ENCODE results near the gene NDUFAF7.

NDUFAF7 gene

DNA sequence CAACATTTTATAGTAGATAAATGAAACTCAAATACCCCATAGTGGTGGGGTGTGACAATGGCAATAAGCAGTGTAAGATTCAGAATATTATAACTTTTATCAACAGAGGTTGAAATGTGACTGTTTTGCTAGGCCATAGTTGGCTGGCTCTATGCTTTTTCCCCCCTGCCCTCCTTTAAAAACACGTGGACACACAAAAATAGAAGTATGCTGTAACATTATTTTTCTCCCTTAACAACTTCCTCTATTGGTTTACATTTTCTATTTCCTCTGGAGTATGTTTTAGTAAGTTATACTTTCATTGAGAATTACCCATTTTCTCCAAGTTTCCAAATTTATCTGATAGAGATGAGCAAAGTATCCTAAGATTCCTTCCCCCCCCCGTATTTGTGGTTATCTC, 31.1 kb downstream of the NDUFAF7 start:
- DNase-seq (ENCODE audit: insufficient read length) (no peak), FAIRE-seq (no peak)
- TF ChIP-seq POLR2AphosphoS5 (IDR thresholded peaks at IDR 0.05; ENCODE audit: low read depth, low read length) (no peak), TAF1 (IDR thresholded peaks at IDR 0.05; ENCODE audit: borderline replicate concordance, low read depth, low read length) (no peak), POLR2A (IDR thresholded peaks at IDR 0.05; ENCODE audit: low read depth, low read length) (no peak)

GRCh38 chr2:37263839-37264238, 32.4 kb downstream of the NDUFAF7 start:
- DNase-seq (ENCODE audit: insufficient read length): no peak
- TF ChIP-seq POLR2AphosphoS5 (IDR thresholded peaks at IDR 0.05; ENCODE audit: low read depth, low read length) (no peak), TAF1 (IDR thresholded peaks at IDR 0.05; ENCODE audit: borderline replicate concordance, low read depth, low read length) (no peak), POLR2A (IDR thresholded peaks at IDR 0.05; ENCODE audit: low read depth, low read length) (no peak)
- FAIRE-seq: no peak

GRCh38 chr2:37267685-37268084, 36.2 kb downstream of the NDUFAF7 start:
- FAIRE-seq (no peak), DNase-seq (ENCODE audit: insufficient read length) (no peak)
- TF ChIP-seq POLR2AphosphoS5 (IDR thresholded peaks at IDR 0.05; ENCODE audit: low read depth, low read length) (no peak), POLR2A (IDR thresholded peaks at IDR 0.05; ENCODE audit: low read depth, low read length) (no peak), TAF1 (IDR thresholded peaks at IDR 0.05; ENCODE audit: borderline replicate concordance, low read depth, low read length) (no peak)

GRCh38 chr2:37268111-37268510, 36.7 kb downstream of the NDUFAF7 start:
- DNase-seq (ENCODE audit: insufficient read length) (no peak), FAIRE-seq (no peak)
- TF ChIP-seq TAF1 (IDR thresholded peaks at IDR 0.05; ENCODE audit: borderline replicate concordance, low read depth, low read length): no peak
- TF ChIP-seq POLR2AphosphoS5 (IDR thresholded peaks at IDR 0.05; ENCODE audit: low read depth, low read length): no peak
- no peak for TF ChIP-seq POLR2A (IDR thresholded peaks at IDR 0.05; ENCODE audit: low read depth, low read length)

DNA sequence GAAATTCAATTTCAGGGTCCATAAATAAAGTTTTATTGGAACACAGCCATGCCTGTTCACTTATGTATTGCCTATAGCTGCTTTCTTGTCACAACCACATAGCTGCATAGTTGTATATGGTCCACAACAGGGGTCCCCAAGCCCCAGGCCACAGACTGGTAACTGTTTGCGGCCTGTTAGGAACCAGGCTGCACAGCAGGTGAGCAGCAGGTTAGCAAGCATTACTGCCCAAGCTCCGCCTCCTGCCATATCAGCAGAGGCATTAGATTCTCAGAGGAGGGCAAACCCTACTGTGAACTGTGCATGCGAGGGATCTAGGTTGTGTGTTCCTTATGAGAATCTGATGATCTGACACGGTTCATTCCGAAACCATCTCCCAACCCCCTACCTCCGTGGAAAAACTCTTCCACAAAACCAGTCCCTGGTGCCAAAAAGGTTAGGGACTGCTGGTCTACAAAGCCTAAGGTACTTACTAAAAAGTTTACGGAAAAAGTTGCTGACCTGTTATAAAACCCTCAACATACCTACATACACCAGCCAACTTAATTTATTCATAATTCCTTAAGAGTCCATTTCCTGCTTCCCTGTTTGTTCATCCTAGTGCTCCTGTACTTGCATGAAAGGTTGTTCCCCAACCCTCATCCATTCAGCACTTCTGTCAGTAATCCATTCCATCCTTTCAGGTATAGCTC, 40.1 kb downstream of the NDUFAF7 start:
- DNase-seq (ENCODE audit: insufficient read length) (no peak), FAIRE-seq (no peak)
- TF ChIP-seq POLR2A (IDR thresholded peaks at IDR 0.05; ENCODE audit: low read depth, low read length): no peak
- TF ChIP-seq TAF1 (IDR thresholded peaks at IDR 0.05; ENCODE audit: borderline replicate concordance, low read depth, low read length): no peak
- no peak for TF ChIP-seq POLR2AphosphoS5 (IDR thresholded peaks at IDR 0.05; ENCODE audit: low read depth, low read length)

DNA sequence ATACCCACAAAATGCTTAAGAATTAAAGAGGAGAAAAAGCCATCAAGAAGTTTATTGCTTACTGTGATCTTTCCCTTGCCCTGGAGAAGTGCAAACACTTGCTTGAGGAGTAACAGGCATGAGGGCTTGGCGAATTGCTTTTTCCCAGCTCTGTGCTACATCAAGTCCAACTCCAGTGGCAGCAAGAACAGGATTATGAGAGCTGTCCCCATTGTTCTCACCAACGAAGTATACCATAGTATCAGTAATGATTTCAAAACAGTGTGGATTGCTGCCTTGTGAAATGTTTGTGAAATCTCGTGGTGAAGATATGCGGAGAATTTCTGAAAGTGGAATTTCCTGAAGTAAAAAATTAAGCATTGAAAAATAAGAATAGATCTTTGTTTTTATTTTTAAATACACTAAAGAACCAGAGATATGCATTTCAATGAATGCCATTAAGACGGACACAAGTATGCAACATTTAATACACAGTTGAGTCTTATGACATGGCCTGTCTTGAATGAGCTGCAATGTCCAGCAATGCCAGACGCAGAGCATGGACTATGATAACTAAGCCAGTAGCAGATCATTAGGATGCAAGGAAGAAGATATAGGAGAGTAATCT, 43.0 kb downstream of the NDUFAF7 start:
- TF ChIP-seq TAF1 (IDR thresholded peaks at IDR 0.05; ENCODE audit: borderline replicate concordance, low read depth, low read length) (no peak), POLR2AphosphoS5 (IDR thresholded peaks at IDR 0.05; ENCODE audit: low read depth, low read length) (no peak), POLR2A (IDR thresholded peaks at IDR 0.05; ENCODE audit: low read depth, low read length) (no peak)
- DNase-seq (ENCODE audit: insufficient read length) (no peak), FAIRE-seq (no peak)

- TF ChIP-seq POLR2AphosphoS5 (IDR thresholded peaks at IDR 0.05; ENCODE audit: low read depth, low read length): no peak
- TF ChIP-seq TAF1 (IDR thresholded peaks at IDR 0.05; ENCODE audit: borderline replicate concordance, low read depth, low read length): no peak
- no peak for TF ChIP-seq POLR2A (IDR thresholded peaks at IDR 0.05; ENCODE audit: low read depth, low read length)
- DNase-seq (ENCODE audit: insufficient read length) (no peak), FAIRE-seq (no peak)
Observed at GRCh38 chr2:37276291-37276690, 44.8 kb downstream of the NDUFAF7 start.

- no peak for FAIRE-seq
- DNase-seq (ENCODE audit: insufficient read length): no peak
Observed at GRCh38 chr2:37281916-37282315, 50.5 kb downstream of the NDUFAF7 start.

GRCh38 chr2:37282746-37283145, 51.3 kb downstream of the NDUFAF7 start:
- TF ChIP-seq TAF1 (IDR thresholded peaks at IDR 0.05; ENCODE audit: borderline replicate concordance, low read depth, low read length): no peak
- no peak for TF ChIP-seq POLR2AphosphoS5 (IDR thresholded peaks at IDR 0.05; ENCODE audit: low read depth, low read length)
- TF ChIP-seq POLR2A (IDR thresholded peaks at IDR 0.05; ENCODE audit: low read depth, low read length): no peak
- FAIRE-seq (no peak), DNase-seq (ENCODE audit: insufficient read length) (no peak)

More at GRCh38 chr2:37281916-37282315, 50.5 kb downstream of the NDUFAF7 start:
- TF ChIP-seq POLR2AphosphoS5 (IDR thresholded peaks at IDR 0.05; ENCODE audit: low read depth, low read length): no peak
- TF ChIP-seq POLR2A (IDR thresholded peaks at IDR 0.05; ENCODE audit: low read depth, low read length): no peak
- TF ChIP-seq TAF1 (IDR thresholded peaks at IDR 0.05; ENCODE audit: borderline replicate concordance, low read depth, low read length): no peak

GRCh38 chr2:37283207-37283606, 51.7 kb downstream of the NDUFAF7 start:
- DNase-seq (ENCODE audit: insufficient read length) (no peak), FAIRE-seq (peak; percentile 17)
- TF ChIP-seq POLR2AphosphoS5 (IDR thresholded peaks at IDR 0.05; ENCODE audit: low read depth, low read length): no peak
- TF ChIP-seq TAF1 (IDR thresholded peaks at IDR 0.05; ENCODE audit: borderline replicate concordance, low read depth, low read length): no peak
- TF ChIP-seq POLR2A (IDR thresholded peaks at IDR 0.05; ENCODE audit: low read depth, low read length): no peak

GRCh38 chr2:37284381-37284780, 52.9 kb downstream of the NDUFAF7 start:
- no peak for DNase-seq (ENCODE audit: insufficient read length)
- FAIRE-seq: no peak
- TF ChIP-seq TAF1 (IDR thresholded peaks at IDR 0.05; ENCODE audit: borderline replicate concordance, low read depth, low read length) (no peak), POLR2A (IDR thresholded peaks at IDR 0.05; ENCODE audit: low read depth, low read length) (no peak), POLR2AphosphoS5 (IDR thresholded peaks at IDR 0.05; ENCODE audit: low read depth, low read length) (no peak)

DNA sequence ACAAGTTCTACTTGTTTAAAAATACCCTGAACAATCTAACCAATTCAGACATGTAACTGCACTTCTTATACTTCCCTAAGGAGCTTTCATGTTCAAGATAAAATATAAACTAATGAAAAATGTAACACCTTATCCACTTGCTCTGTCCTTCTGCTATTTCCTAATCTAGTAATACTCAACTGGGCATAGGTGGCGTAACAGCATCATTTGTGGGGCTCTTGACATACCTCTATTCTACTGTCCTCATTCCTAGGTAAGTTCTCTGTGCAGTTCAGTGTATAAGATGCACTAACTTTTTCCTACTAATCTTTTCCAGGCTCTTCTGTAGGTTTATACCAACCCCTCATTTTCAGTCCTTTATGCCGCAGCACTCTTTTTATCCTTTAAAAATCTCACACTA, 56.5 kb downstream of the NDUFAF7 start:
- TF ChIP-seq TAF1 (IDR thresholded peaks at IDR 0.05; ENCODE audit: borderline replicate concordance, low read depth, low read length) (no peak), POLR2A (IDR thresholded peaks at IDR 0.05; ENCODE audit: low read depth, low read length) (no peak), POLR2AphosphoS5 (IDR thresholded peaks at IDR 0.05; ENCODE audit: low read depth, low read length) (no peak)
- no peak for DNase-seq (ENCODE audit: insufficient read length)
- FAIRE-seq: no peak

Measured in GM12892 (cell line).